NCI-H226 (cell line): Measurements from ENCODE around the gene RILP.
A peak's percentile ranks its signal among the peaks of the same experiment; 100 is the strongest.

Source experiments
- DNase-seq: peaks from one replicate; pipeline ENCODE4 v3.0.0-alpha.2; 2015

RILP gene

GRCh38 chr17:1647802-1648171, 1.9 kb downstream of the RILP start:
- no peak for DNase-seq

- DNase-seq: no peak
These were observed 3.3 kb downstream of the RILP start for GRCh38 chr17:1646199-1646875.

- DNase-seq: no peak
These were observed 4.2 kb downstream of the RILP start, which contains the start of gene SCARF1 for GRCh38 chr17:1645207-1646171. SCARF1 (minus strand) TSS chr17:1645732; CDS start chr17:1645697, 35 bp downstream.

- peak; percentile 60 for DNase-seq
These were observed 5.0 kb downstream of the RILP start for GRCh38 chr17:1644493-1645206.

GRCh38 chr17:1643999-1644492, 5.6 kb downstream of the RILP start:
- DNase-seq: no peak

- no peak for DNase-seq
These were observed 6.2 kb downstream of the RILP start for GRCh38 chr17:1643293-1643998.

- DNase-seq: no peak
These were observed 8.6 kb downstream of the RILP start for GRCh38 chr17:1641065-1641403.

GRCh38 chr17:1640329-1641064, 9.2 kb downstream of the RILP start:
- DNase-seq: no peak

GRCh38 chr17:1639549-1640180, 10.0 kb downstream of the RILP start:
- peak; percentile 27 for DNase-seq

- no peak for DNase-seq
These were observed 10.9 kb downstream of the RILP start for GRCh38 chr17:1638624-1639300.

GRCh38 chr17:1638171-1638590, 11.5 kb downstream of the RILP start:
- DNase-seq: no peak

- DNase-seq: no peak
These were observed 12.9 kb downstream of the RILP start for GRCh38 chr17:1636732-1637285.

- no peak for DNase-seq
These were observed 13.8 kb downstream of the RILP start for GRCh38 chr17:1635675-1636465.

- no peak for DNase-seq
These were observed 14.6 kb downstream of the RILP start for GRCh38 chr17:1634841-1635650.

GRCh38 chr17:1630662-1631061, 19.0 kb downstream of the RILP start:
- peak; percentile 20 for DNase-seq

GRCh38 chr17:1629504-1630310, 20.0 kb downstream of the RILP start:
- DNase-seq: peak; percentile 19

GRCh38 chr17:1628856-1629503, 20.7 kb downstream of the RILP start:
- DNase-seq: peak; percentile 86
